Measurements from ENCODE around the gene FAM13B.
"Not testable (repeated sequence)": the region's sequence is repeated elsewhere in the genome, so short reads cannot be mapped to it uniquely, and the experiment has no call there.

The FAM13B gene

GRCh38 chr5:137957948-137958347 lies 74.9 kb downstream of the FAM13B start:
- Histone ChIP-seq H3K4me3 (ENCODE audit: low read depth, low read length) (no peak overlapping the region), H3K9me3 (ENCODE audit: severe bottlenecking) (no peaks in the 10 kb centered on the region), H3K36me3 (peaks cover 41% of the 10 kb centered on the region), H3K27ac (no peak overlapping the region), H3K27me3 (ENCODE audit: insufficient read depth, low read depth, severe bottlenecking) (no peaks in the 10 kb centered on the region)
- no peak for DNase-seq
- TF ChIP-seq CTCF (IDR thresholded peaks at IDR 0.05; ENCODE audit: low read depth, low read length) = no peak

- TF ChIP-seq CTCF (IDR thresholded peaks at IDR 0.05; ENCODE audit: low read depth, low read length) = no peak
- Histone ChIP-seq H3K9me3 (ENCODE audit: severe bottlenecking) (no peaks in the 10 kb centered on the region), H3K4me3 (ENCODE audit: low read depth, low read length) (no peak overlapping the region), H3K27me3 (ENCODE audit: insufficient read depth, low read depth, severe bottlenecking) (no peaks in the 10 kb centered on the region), H3K36me3 (peaks cover 51% of the 10 kb centered on the region), H3K27ac (no peak overlapping the region)
- DNase-seq = no peak
Observed at GRCh38 chr5:137954131-137954879, 78.6 kb downstream of the FAM13B start.

GRCh38 chr5:137945825-137946224 lies 87.1 kb downstream of the FAM13B start:
- peaks cover 85% of the 10 kb centered on the region for H3K36me3 ChIP-seq

GRCh38 chr5:137944280-137944679 lies 88.6 kb downstream of the FAM13B start:
- H3K36me3 ChIP-seq = peaks cover 86% of the 10 kb centered on the region
- not testable (repeated sequence) for H3K27ac ChIP-seq; DNase-seq; H3K4me3 ChIP-seq (ENCODE audit: low read depth, low read length); H3K27me3 ChIP-seq (ENCODE audit: insufficient read depth, low read depth, severe bottlenecking); H3K9me3 ChIP-seq (ENCODE audit: severe bottlenecking)

More at GRCh38 chr5:137945825-137946224, 87.1 kb downstream of the FAM13B start:
- Histone ChIP-seq H3K27me3 (ENCODE audit: insufficient read depth, low read depth, severe bottlenecking) (no peaks in the 10 kb centered on the region), H3K4me3 (ENCODE audit: low read depth, low read length) (no peak overlapping the region), H3K27ac (no peak overlapping the region), H3K9me3 (ENCODE audit: severe bottlenecking) (no peaks in the 10 kb centered on the region)
- TF ChIP-seq CTCF (IDR thresholded peaks at IDR 0.05; ENCODE audit: low read depth, low read length) = no peak
- DNase-seq = no peak

GRCh38 chr5:137939331-137939730 lies 93.5 kb downstream of the FAM13B start:
- Histone ChIP-seq H3K36me3 (peaks cover 49% of the 10 kb centered on the region), H3K27ac (no peak overlapping the region), H3K27me3 (ENCODE audit: insufficient read depth, low read depth, severe bottlenecking) (no peaks in the 10 kb centered on the region), H3K4me3 (ENCODE audit: low read depth, low read length) (no peak overlapping the region), H3K9me3 (ENCODE audit: severe bottlenecking) (no peaks in the 10 kb centered on the region)
- TF ChIP-seq CTCF (IDR thresholded peaks at IDR 0.05; ENCODE audit: low read depth, low read length) = no peak
- DNase-seq = no peak

- Histone ChIP-seq H3K27me3 (ENCODE audit: insufficient read depth, low read depth, severe bottlenecking) (no peaks in the 10 kb centered on the region), H3K4me3 (ENCODE audit: low read depth, low read length) (no peak overlapping the region), H3K36me3 (peaks cover 44% of the 10 kb centered on the region), H3K27ac (no peak overlapping the region), H3K9me3 (ENCODE audit: severe bottlenecking) (no peaks in the 10 kb centered on the region)
- DNase-seq = no peak
- TF ChIP-seq CTCF (IDR thresholded peaks at IDR 0.05; ENCODE audit: low read depth, low read length) = no peak
Observed at GRCh38 chr5:137938751-137939143, 94.1 kb downstream of the FAM13B start.

All from WERI-Rb-1 (cell line).